Putamen (tissue), 1 donor: ENCODE results near the gene STUB1.

Experiments used
- DNase-seq: peaks from one replicate; pipeline ENCODE4 v3.0.0-alpha.2; 2016; ENCODE audit warnings: low spot score

STUB1 gene

DNA sequence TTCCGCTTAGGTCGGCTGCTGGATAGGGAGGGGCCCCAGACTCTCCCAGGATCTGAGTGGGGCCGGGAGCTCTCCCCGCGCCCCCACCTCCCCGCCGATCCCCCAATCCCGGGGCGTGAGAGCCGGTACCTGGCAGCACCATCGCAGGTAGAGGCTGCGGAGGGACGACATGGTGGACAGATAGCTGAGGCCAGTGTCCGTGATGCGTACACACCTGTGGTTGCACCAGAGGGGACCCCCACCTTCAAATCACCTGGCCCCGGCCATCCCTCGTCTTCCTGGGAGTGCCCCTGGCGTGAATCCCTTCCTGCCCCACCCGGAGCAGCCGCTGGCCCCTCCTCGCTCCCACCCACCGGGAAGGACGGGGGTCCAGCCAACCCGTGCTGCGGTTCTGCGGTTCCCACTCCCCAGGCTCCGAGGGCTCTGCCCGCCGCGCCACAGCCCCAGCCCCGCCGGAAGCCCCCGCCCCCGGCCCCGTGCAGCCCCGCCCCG, 14.7 kb downstream of the STUB1 start:
- no peak for DNase-seq

DNA sequence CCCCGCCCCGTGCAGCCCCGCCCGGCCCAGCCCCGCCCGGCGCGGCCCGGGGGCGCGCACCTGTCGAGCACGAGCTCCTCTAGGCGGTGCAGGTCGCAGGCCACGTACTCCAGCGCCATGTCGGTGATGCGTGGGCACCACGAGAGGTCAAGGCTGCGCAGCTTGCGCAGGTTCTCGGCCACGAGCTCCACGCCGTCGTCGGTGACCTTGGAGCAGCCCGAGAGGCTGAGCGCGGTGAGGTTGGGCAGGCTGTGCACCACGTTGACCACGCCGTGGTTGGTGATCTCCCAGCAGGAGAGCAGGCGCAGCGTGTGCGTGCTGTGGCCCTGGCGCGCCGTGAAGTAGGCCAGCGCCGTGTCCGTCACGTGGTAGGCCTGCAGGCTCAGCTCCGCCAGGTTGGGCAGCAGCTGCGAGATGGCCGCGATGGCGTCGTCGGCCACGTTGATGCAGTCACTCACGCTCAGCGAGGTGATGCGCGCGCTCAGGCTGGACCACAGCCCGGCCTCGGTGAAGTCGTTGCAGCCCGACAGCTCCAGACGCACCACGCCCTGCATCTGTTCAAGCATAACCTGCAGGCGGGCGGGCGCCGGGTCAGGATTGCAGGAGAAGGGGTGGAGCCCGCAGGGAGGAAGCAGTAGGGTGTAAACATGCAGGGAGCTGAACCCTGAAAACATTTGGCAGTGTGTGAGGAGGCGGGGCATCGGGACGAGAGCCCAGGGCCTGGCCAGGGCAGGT, 15.3 kb downstream of the STUB1 start:
- DNase-seq, result no peak

- DNase-seq, result no peak
Observed at GRCh38 chr16:698911-699671, 18.9 kb downstream of the STUB1 start.

- no peak for DNase-seq
Observed at GRCh38 chr16:700684-701584, 20.7 kb downstream of the STUB1 start.

GRCh38 chr16:702341-702740, 22.1 kb downstream of the STUB1 start:
- DNase-seq, result no peak

GRCh38 chr16:703406-703805, 23.2 kb downstream of the STUB1 start:
- peak; percentile 76 for DNase-seq

DNA sequence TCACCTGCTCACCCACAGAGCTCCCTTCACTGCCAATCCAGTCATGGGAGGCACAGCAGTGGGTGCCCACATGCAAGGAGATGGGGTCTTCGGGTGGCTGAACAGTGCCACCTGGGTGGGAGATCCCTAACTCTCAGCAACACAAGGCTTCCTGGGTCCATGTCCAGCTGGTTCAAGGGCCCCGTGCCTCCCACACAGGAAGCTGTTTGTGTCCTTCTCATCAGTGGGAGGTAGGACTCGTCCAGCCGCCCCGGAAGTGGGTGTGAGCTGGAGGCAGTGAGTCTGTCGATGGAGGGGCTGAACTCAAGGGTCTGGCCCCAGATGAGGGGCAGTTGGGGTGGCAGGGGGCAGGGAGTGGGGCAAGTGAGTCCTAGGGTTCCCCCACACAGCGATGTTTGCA, 23.8 kb downstream of the STUB1 start:
- no peak for DNase-seq

- DNase-seq, result no peak
Observed at GRCh38 chr16:704552-705380, 24.6 kb downstream of the STUB1 start.

DNA sequence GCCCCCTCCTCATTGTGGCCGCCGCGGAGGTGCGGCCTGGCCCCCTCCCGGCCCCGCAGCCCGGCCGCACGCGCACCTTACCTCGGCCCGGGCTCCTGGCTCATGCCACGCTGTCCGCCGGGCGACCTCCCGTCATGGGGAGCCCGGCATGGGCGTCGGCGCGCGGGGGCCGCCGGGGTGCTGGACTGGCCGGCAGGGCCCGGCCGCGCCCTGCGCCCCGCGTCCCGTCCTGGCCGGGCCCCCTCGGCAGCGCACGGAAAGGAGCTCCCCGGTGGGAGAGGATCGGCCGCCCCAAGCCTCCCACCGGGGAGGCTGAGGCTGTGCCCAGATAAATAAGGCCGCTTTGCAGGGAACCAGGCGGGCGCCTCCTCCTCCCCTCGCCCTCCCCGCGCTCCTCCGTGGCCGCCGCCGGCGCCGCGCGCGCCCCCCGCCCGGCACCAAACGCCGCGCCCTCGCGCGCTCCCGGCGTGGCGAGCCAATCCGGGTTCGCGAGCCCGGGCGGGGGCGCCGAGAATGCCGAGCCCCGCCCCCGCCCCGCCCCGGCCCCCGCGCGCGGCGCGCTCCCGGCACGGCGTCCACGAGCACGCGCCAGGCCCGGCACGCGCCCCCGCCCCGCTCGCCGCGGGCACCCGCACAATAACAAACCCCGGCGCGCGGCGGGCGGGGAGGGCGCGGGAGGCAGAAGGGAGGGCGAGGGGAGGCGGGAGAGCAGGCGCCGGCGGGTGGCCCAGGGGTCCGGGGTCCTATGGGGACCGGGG, 25.4 kb downstream of the STUB1 start, which contains the start of gene FBXL16:
TSS of gene FBXL16 (minus strand) at position 371 of the 758 bp plus-strand sequence. CDS start 8,396 bp downstream, outside the sequence.
- no peak for DNase-seq

DNA sequence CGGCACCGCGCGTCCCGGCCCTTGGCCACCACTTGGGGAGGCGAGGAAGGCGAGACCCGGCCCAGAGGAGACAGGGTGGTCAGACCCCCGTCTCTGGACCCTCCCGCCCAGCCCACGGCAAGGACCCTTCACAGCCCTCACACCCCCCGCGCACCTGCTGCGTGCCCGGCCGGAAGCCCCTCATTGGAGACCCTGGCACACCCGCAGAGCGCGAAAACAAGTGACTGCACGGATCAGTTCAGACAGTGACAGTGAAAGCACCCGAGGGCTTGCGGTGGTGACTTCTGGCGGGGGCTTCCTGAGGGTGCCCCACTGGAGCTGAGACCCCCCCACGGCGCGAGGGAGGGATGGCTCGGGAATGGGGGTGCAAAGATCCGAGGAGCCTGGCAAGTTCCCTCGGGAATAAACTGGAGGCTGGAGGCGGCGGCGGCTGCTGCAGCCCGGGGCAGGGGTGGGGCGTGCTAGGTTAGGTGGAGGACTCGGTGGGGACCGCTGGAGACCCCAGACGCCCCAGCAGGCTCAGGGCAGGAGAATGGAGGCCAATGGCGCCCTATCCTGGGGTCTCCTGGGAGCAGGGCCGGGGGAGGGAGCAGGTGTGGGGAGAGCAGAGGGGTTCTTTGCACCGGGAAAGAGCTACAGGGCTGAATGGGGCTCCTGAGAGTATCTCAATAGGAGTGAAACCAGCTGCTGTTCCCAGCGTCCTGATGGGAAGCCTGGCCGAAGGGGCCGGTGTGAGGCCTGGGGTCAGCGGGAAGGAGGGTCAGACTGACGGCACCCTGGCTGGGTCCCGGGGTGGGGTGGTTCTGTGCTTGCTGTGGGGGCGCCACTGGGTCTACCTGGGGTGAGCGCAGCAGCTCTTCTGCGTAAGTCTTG, 26.2 kb downstream of the STUB1 start:
- DNase-seq, result no peak

DNA sequence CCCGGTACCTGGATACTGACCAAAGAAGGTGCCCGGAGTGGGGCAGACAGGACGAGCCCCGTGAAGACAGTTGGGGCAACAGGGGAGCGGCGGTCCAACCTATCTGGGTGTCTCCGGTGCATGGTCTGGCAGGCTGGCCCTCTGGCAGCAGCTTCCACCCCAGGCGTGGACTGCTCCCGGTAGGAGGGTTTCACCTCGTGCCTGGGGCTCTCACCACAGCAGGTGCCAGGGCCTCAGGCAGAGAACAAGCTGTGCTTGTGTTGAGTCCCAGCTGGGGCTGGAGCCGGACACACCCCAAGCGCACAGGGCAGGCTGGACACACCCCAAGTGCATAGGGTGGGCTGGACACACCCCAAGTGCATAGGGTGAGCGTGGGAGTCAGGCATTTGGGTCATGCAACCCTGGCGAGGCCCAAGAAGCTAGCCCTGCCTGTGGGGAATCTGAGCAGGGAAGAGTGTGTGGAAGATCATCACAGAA, 26.9 kb downstream of the STUB1 start:
- DNase-seq, result no peak

DNA sequence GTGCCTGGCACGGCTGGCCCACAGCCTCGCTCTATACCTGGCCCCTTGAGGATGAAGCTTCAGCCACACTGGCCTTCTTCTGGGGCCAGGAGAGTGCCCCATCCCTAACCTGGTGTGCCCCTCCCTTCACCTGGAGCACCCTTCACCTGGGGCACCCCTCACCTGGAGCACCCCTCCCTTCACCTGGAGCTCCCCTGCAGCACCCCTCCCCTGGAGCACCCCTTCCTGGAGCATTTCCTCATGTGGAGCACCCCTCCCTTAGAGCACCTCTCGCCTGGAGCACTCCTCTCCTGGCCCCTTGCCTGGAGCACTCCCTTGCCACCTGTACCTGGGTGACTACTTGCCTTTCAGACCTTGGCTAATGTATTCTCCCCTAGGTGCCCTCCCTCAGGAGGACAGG, 27.8 kb downstream of the STUB1 start:
- no peak for DNase-seq

DNA sequence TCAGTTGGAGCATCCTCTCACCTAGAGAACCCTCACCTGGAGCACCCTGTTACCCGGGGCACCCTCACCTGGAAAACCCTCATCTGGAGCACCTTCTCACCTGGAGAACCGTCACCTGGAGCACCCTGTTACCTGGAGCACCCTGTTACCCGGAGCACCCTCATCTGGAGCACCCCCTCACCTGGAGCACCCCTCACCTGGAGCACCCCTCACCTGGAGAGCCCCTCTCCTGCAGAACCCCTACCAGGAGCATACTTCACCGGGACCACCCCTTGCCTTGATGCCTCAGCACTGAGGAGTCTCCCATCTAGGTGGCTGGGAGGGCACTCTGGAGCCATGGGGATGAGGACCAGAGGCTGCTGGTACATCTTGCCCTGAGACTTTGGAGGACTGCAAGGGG, 28.7 kb downstream of the STUB1 start:
- no peak for DNase-seq

- no peak for DNase-seq
Observed at GRCh38 chr16:709566-710499, 29.6 kb downstream of the STUB1 start.

DNA sequence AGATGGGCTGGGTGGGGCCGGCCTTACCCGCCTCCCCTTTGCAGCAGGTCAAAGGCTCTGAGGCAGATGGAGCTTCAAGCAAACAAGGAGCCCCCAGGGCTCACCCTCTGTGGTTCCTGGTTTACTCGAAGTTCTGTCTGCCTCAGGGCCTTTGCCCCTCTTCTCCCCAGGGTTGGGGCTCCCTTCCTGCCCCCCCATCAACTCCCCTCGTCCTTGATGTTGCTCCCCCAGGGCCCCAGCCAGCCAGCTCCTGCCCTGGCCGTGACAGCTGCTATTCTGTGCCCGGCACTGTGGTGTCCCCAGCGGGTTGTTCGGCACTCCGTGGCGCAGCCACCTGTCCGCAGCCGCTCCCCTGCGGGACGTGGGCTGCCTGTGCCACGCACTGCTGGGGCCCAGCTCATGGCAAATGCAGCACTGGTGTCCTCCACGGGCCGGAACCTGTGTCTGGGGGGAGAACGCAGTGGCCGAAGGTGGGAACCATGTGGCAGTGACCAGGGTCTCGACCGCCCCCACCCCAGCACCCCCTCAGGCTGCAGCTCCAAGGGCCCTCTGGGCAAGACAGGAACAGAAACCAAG, 30.4 kb downstream of the STUB1 start:
- no peak for DNase-seq

- DNase-seq, result no peak
Observed at GRCh38 chr16:711084-711483, 30.9 kb downstream of the STUB1 start.

GRCh38 chr16:711548-712320, 31.5 kb downstream of the STUB1 start:
- DNase-seq, result no peak
